Measurements from ENCODE around the gene SLC4A2. TPM values are rescaled to one million over a fixed set of nuclear protein-coding genes. Genes with fewer than 3 reads are reported as not detected.

SLC4A2 gene
- total and polyA plus RNA-seq, 2 of the 8 experiments (the other 6 are each of a cell fraction or from before 2014, with no cell fraction given) = 72.6 to 147 TPM

GRCh38 chr7:151123822-151124464, 64.6 kb downstream of the SLC4A2 start (continued):
- TF ChIP-seq CTBP2 (IDR thresholded peaks at IDR 0.05; ENCODE audit: borderline replicate concordance, insufficient read depth, insufficient read length, low read length) = peak; percentile 60
- TF ChIP-seq TAF7 (optimal IDR thresholded peaks at IDR 0.05; ENCODE audit: borderline replicate concordance, low read depth, low read length) = no peak
- 0 out of 2 replicates have a peak, but pooled peaks have one; percentile 24 for TF ChIP-seq TEAD4 (IDR thresholded peaks at IDR 0.05; ENCODE audit: low read depth, low read length)
- TF ChIP-seq ATF3 (IDR thresholded peaks at IDR 0.05; ENCODE audit: insufficient read depth, low read depth, low read length) = 0 out of 2 replicates have a peak, but pooled peaks have one; percentile 43
- no peak for TF ChIP-seq SP2 (IDR thresholded peaks at IDR 0.05; ENCODE audit: low read length)
- TF ChIP-seq CREB1 (IDR thresholded peaks at IDR 0.05) = peak; percentile 54
- TF ChIP-seq SUZ12 (IDR thresholded peaks at IDR 0.05; ENCODE audit: low read length) = no peak
- peak; percentile 96 to 98 for TF ChIP-seq RAD21 (IDR thresholded peaks at IDR 0.05 in 1 of 2, conservative IDR thresholded peaks at IDR 0.05 in 1 of 2; ENCODE audit: low read depth in 2 of 2, low read length in 2 of 2)
- no peak for TF ChIP-seq CEBPB (IDR thresholded peaks at IDR 0.05; ENCODE audit: low read depth, low read length)
- TF ChIP-seq GTF2F1 (IDR thresholded peaks at IDR 0.05; ENCODE audit: borderline replicate concordance, low read depth, low read length) = no peak
- no peak for TF ChIP-seq HDAC6 (IDR thresholded peaks at IDR 0.05; ENCODE audit: low read depth, low read length)
- no peak for TF ChIP-seq RNF2 (IDR thresholded peaks at IDR 0.05; ENCODE audit: borderline replicate concordance, low read depth, low read length, missing control alignments, poor library complexity, severe bottlenecking)
- TF ChIP-seq E2F6 (IDR thresholded peaks at IDR 0.05) = no peak
- TF ChIP-seq BRCA1 (IDR thresholded peaks at IDR 0.05; ENCODE audit: low read depth, low read length) = no peak
- no peak for TF ChIP-seq MAFK (IDR thresholded peaks at IDR 0.05; ENCODE audit: low read depth, low read length)
- no peak for TF ChIP-seq YY1 (IDR thresholded peaks at IDR 0.05; ENCODE audit: low read depth, low read length)
- TF ChIP-seq EGR1 (IDR thresholded peaks at IDR 0.05; ENCODE audit: borderline replicate concordance, low read depth, low read length) = no peak
- TF ChIP-seq RXRA (IDR thresholded peaks at IDR 0.05; ENCODE audit: insufficient read depth, low read depth, low read length) = no peak

All from H1 (cell line).